ENCODE data around the gene RETSAT. TPM values are rescaled to one million over a fixed set of nuclear protein-coding genes. Genes with fewer than 3 reads are reported as not detected.
A peak's percentile ranks its signal among the peaks of the same experiment; 100 is the strongest.

Gene RETSAT
- total RNA-seq, 1 donor from 2014 or later, result 34.1 TPM

- H3K27me3 Mint-ChIP-seq (ENCODE audit: unreplicated experiment), result no peaks in the 10 kb centered on the region
- H3K27ac Mint-ChIP-seq (ENCODE audit: unreplicated experiment), result no peak overlapping the region
- no peak overlapping the region for H3K4me3 Mint-ChIP-seq (ENCODE audit: unreplicated experiment)
- no peaks in the 10 kb centered on the region for H3K9me3 Mint-ChIP-seq (ENCODE audit: unreplicated experiment)
- peaks cover 11% of the 10 kb centered on the region for H3K36me3 Mint-ChIP-seq (ENCODE audit: unreplicated experiment)
- peaks cover 25% of the 10 kb centered on the region for H3K4me1 Mint-ChIP-seq (ENCODE audit: unreplicated experiment)
- DNase-seq (ENCODE audit: extremely low spot score, unreplicated experiment), result no peak
- TF ChIP-seq, protein P1, sequence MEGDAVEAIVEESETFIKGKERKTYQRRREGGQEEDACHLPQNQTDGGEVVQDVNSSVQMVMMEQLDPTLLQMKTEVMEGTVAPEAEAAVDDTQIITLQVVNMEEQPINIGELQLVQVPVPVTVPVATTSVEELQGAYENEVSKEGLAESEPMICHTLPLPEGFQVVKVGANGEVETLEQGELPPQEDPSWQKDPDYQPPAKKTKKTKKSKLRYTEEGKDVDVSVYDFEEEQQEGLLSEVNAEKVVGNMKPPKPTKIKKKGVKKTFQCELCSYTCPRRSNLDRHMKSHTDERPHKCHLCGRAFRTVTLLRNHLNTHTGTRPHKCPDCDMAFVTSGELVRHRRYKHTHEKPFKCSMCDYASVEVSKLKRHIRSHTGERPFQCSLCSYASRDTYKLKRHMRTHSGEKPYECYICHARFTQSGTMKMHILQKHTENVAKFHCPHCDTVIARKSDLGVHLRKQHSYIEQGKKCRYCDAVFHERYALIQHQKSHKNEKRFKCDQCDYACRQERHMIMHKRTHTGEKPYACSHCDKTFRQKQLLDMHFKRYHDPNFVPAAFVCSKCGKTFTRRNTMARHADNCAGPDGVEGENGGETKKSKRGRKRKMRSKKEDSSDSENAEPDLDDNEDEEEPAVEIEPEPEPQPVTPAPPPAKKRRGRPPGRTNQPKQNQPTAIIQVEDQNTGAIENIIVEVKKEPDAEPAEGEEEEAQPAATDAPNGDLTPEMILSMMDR (IDR thresholded peaks at IDR 0.05), result no peak
These were observed 1.9 kb upstream of the RETSAT start for GRCh38 chr2:85356186-85356585.

DNA sequence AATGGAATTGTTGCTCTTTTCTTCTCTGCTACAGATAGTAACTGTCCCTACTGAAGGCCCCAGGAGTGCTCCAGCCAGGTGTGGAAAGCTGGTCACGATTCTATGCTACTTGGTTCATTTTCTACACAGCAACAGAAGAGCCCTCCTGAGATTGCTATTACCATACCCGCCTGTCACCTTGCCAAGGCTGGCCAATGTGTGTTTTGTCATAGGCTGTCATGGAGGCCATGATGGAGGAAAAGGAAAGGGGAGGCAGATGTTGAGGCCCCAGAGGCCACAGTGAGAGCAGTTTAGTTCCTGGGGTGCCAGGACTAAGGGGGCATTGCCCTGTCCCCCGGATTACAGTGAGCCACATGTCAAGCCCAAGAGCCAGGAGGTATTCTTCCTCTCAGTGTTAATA lies 1.2 kb upstream of the RETSAT start:
- DNase-seq (ENCODE audit: extremely low spot score, unreplicated experiment), result no peak
- Mint-ChIP-seq H3K9me3 (ENCODE audit: unreplicated experiment) (no peaks in the 10 kb centered on the region), H3K4me3 (ENCODE audit: unreplicated experiment) (peak overlapping the region; percentile 95), H3K27ac (ENCODE audit: unreplicated experiment) (peak overlapping the region; percentile 12), H3K36me3 (ENCODE audit: unreplicated experiment) (peaks cover 13% of the 10 kb centered on the region), H3K4me1 (ENCODE audit: unreplicated experiment) (peaks cover 25% of the 10 kb centered on the region), H3K27me3 (ENCODE audit: unreplicated experiment) (no peaks in the 10 kb centered on the region)
- TF ChIP-seq, protein P1 (IDR thresholded peaks at IDR 0.05), result no peak

- TF ChIP-seq, protein P1 (IDR thresholded peaks at IDR 0.05), result no peak
- Mint-ChIP-seq H3K4me3 (ENCODE audit: unreplicated experiment) (peak overlapping the region; percentile 95), H3K27me3 (ENCODE audit: unreplicated experiment) (no peaks in the 10 kb centered on the region)
These were observed 714 bp upstream of the RETSAT start for GRCh38 chr2:85355073-85355410.

GRCh38 chr2:85353876-85354285 lies 447 bp downstream of the RETSAT start:
- no peak for DNase-seq (ENCODE audit: extremely low spot score, unreplicated experiment)
- peaks cover 25% of the 10 kb centered on the region for H3K4me1 Mint-ChIP-seq (ENCODE audit: unreplicated experiment)
- H3K36me3 Mint-ChIP-seq (ENCODE audit: unreplicated experiment), result peaks cover 22% of the 10 kb centered on the region
- H3K9me3 Mint-ChIP-seq (ENCODE audit: unreplicated experiment), result no peaks in the 10 kb centered on the region
- TF ChIP-seq, protein P1 (IDR thresholded peaks at IDR 0.05), result no peak
- no peaks in the 10 kb centered on the region for H3K27me3 Mint-ChIP-seq (ENCODE audit: unreplicated experiment)
- peak overlapping the region; percentile 99 for H3K27ac Mint-ChIP-seq (ENCODE audit: unreplicated experiment)
- peak overlapping the region; percentile 95 for H3K4me3 Mint-ChIP-seq (ENCODE audit: unreplicated experiment)

More at GRCh38 chr2:85355073-85355410, 714 bp upstream of the RETSAT start:
- H3K36me3 Mint-ChIP-seq (ENCODE audit: unreplicated experiment), result peaks cover 17% of the 10 kb centered on the region
- DNase-seq (ENCODE audit: extremely low spot score, unreplicated experiment), result no peak
- no peaks in the 10 kb centered on the region for H3K9me3 Mint-ChIP-seq (ENCODE audit: unreplicated experiment)
- H3K27ac Mint-ChIP-seq (ENCODE audit: unreplicated experiment), result peak overlapping the region; percentile 99
- H3K4me1 Mint-ChIP-seq (ENCODE audit: unreplicated experiment), result peaks cover 25% of the 10 kb centered on the region

DNA sequence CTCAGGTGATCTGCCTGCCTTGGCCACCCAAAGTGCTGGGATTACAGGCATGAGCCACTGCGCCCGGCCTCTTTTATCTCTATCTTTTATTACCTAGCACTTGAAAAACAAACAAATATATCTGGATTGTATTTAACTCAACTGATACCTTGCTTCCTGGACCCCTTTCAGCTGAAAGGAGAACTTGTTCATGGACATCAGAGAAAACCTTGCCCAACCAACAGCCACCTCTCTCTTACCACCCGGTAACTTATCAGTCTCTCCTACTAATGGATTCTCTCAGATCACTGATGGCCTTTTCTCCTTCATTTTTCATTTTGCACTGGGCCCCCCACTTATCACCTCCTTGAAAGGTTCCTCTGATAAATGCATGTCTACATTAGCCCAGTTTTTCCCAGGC lies 6.7 kb downstream of the RETSAT start:
- DNase-seq (ENCODE audit: extremely low spot score, unreplicated experiment), result no peak
- H3K27me3 Mint-ChIP-seq (ENCODE audit: unreplicated experiment), result no peaks in the 10 kb centered on the region
- H3K4me1 Mint-ChIP-seq (ENCODE audit: unreplicated experiment), result peaks cover 4% of the 10 kb centered on the region
- H3K4me3 Mint-ChIP-seq (ENCODE audit: unreplicated experiment), result no peak overlapping the region
- TF ChIP-seq, protein P1 (IDR thresholded peaks at IDR 0.05), result no peak
- H3K36me3 Mint-ChIP-seq (ENCODE audit: unreplicated experiment), result peaks cover 38% of the 10 kb centered on the region
- H3K9me3 Mint-ChIP-seq (ENCODE audit: unreplicated experiment), result no peaks in the 10 kb centered on the region
- H3K27ac Mint-ChIP-seq (ENCODE audit: unreplicated experiment), result no peak overlapping the region

Data from osteocyte (in vitro differentiated cells).